Dendritic cell treated with granulocyte-macrophage colony-stimulating factor and Interleukin-4, amounts not matched to agents 40 ng/mL and 50 ng/mL, for 4 days (primary cell): ENCODE measurements around the gene IFITM1.
"Not testable (repeated sequence)": the region's sequence is repeated elsewhere in the genome, so short reads cannot be mapped to it uniquely, and the experiment has no call there.

ENCODE experiments used
- H3K27ac Mint-ChIP-seq: one replicate; pipeline ENCODE4 v1.8.0; 2022; ENCODE audit warnings: mild to moderate bottlenecking, mixed read lengths
- H3K27me3 Mint-ChIP-seq: one replicate; pipeline ENCODE4 v1.8.0; 2022; ENCODE audit warnings: mild to moderate bottlenecking, mixed read lengths
- H3K36me3 Mint-ChIP-seq: one replicate; pipeline ENCODE4 v1.8.0; 2022; ENCODE audit warnings: low read depth, mixed read lengths
- H3K4me1 Mint-ChIP-seq: one replicate; pipeline ENCODE4 v1.8.0; 2022; ENCODE audit warnings: low read depth, mixed read lengths
- H3K4me3 Mint-ChIP-seq: one replicate; pipeline ENCODE4 v1.8.0; 2022; ENCODE audit warnings: mild to moderate bottlenecking, moderate library complexity, mixed read lengths
- H3K9me3 Mint-ChIP-seq: one replicate; pipeline ENCODE4 v1.8.0; 2022; ENCODE audit warnings: mixed read lengths
- intact Hi-C: fragments of 100-400 bp; cut with micrococcal nuclease; formaldehyde crosslinking; loops from one replicate; pipeline ENCODE4 v1.15.0; 2022

The IFITM1 gene

GRCh38 chr11:305844-306211 lies 8.0 kb upstream of the IFITM1 start:
- Mint-ChIP-seq H3K4me3 (no peak overlapping the region), H3K36me3 (peaks cover 9% of the 10 kb centered on the region), H3K4me1 (peaks cover 35% of the 10 kb centered on the region), H3K27ac (no peak overlapping the region), H3K27me3 (peaks cover 36% of the 10 kb centered on the region), H3K9me3 (no peaks in the 10 kb centered on the region)
- intact Hi-C loops: loop anchor here (5.0 to 10.0 kb wide), 2 partner anchors 34 to 51 kb away; no protein-coding TSS in a partner anchor

- Mint-ChIP-seq H3K27me3 (peaks cover 33% of the 10 kb centered on the region), H3K4me1 (peaks cover 38% of the 10 kb centered on the region), H3K9me3 (no peaks in the 10 kb centered on the region), H3K4me3 (no peak overlapping the region), H3K36me3 (peaks cover 9% of the 10 kb centered on the region), H3K27ac (no peak overlapping the region)
- intact Hi-C loops: loop anchor here (5.0 to 10.0 kb wide), 2 partner anchors 35 to 52 kb away; no protein-coding TSS in a partner anchor
These were observed 7.0 kb upstream of the IFITM1 start for GRCh38 chr11:306645-307371.

- not testable (repeated sequence) for H3K36me3 Mint-ChIP-seq, H3K9me3 Mint-ChIP-seq
- intact Hi-C loops: loop anchor here (5.0 to 10.0 kb wide), 2 partner anchors 36 to 53 kb away; no protein-coding TSS in a partner anchor
- Mint-ChIP-seq H3K27ac (peak within 1 kb of the TSS; percentile 84), H3K27me3 (peaks cover 34% of the 10 kb centered on the region), H3K4me1 (peaks cover 41% of the 10 kb centered on the region), H3K4me3 (peak within 1 kb of the TSS; percentile 88)
These were observed 5.8 kb upstream of the IFITM1 start, which contains the start of gene IFITM2 for GRCh38 chr11:307766-308708. Gene IFITM2, plus strand, starts transcription at chr11:307816. Its CDS starts 377 bp downstream, at chr11:308193.

GRCh38 chr11:308740-309665 lies 4.8 kb upstream of the IFITM1 start:
- not testable (repeated sequence) for H3K9me3 Mint-ChIP-seq, H3K36me3 Mint-ChIP-seq
- Mint-ChIP-seq H3K4me1 (peaks cover 41% of the 10 kb centered on the region), H3K27ac (peak overlapping the region; percentile 84), H3K4me3 (peak overlapping the region; percentile 88), H3K27me3 (peaks cover 31% of the 10 kb centered on the region)
- intact Hi-C loops: loop anchor here (5.0 to 10.0 kb wide), 2 partner anchors 37 to 54 kb away; no protein-coding TSS in a partner anchor

- not testable (repeated sequence) for H3K9me3 Mint-ChIP-seq, H3K27ac Mint-ChIP-seq, H3K36me3 Mint-ChIP-seq, H3K4me3 Mint-ChIP-seq
- Mint-ChIP-seq H3K27me3 (peaks cover 38% of the 10 kb centered on the region), H3K4me1 (peaks cover 47% of the 10 kb centered on the region)
- intact Hi-C loops: loop anchor here (5.0 to 10.0 kb wide), 3 partner anchors 38 to 55 kb away; no protein-coding TSS in a partner anchor
These were observed 3.8 kb upstream of the IFITM1 start for GRCh38 chr11:309979-310572.

GRCh38 chr11:311013-311748 lies 2.7 kb upstream of the IFITM1 start:
- not testable (repeated sequence) for H3K36me3 Mint-ChIP-seq, H3K27ac Mint-ChIP-seq, H3K4me3 Mint-ChIP-seq, H3K9me3 Mint-ChIP-seq
- Mint-ChIP-seq H3K4me1 (peaks cover 47% of the 10 kb centered on the region), H3K27me3 (peaks cover 45% of the 10 kb centered on the region)
- intact Hi-C loops: loop anchor here (5.0 kb wide), 1 partner anchor 41 kb away; no protein-coding TSS in a partner anchor

GRCh38 chr11:312092-312816 lies 1.6 kb upstream of the IFITM1 start:
- intact Hi-C loops: loop anchor here (5.0 kb wide), 1 partner anchor 40 kb away; no protein-coding TSS in a partner anchor
- H3K36me3 Mint-ChIP-seq: peaks cover 9% of the 10 kb centered on the region
- H3K9me3 Mint-ChIP-seq: no peaks in the 10 kb centered on the region
- H3K4me1 Mint-ChIP-seq: peaks cover 47% of the 10 kb centered on the region
- peak overlapping the region; percentile 35 for H3K4me3 Mint-ChIP-seq
- H3K27ac Mint-ChIP-seq: no peak overlapping the region
- peaks cover 56% of the 10 kb centered on the region for H3K27me3 Mint-ChIP-seq

- intact Hi-C loops: loop anchor here (5.0 kb wide), 1 partner anchor 39 kb away; no protein-coding TSS in a partner anchor
- Mint-ChIP-seq H3K4me3 (no peak overlapping the region), H3K36me3 (peaks cover 3% of the 10 kb centered on the region), H3K27me3 (peaks cover 61% of the 10 kb centered on the region), H3K9me3 (no peaks in the 10 kb centered on the region), H3K27ac (no peak overlapping the region), H3K4me1 (peaks cover 42% of the 10 kb centered on the region)
These were observed 495 bp upstream of the IFITM1 start for GRCh38 chr11:313304-313786.

- not testable (repeated sequence) for H3K36me3 Mint-ChIP-seq
These were observed 675 bp downstream of the IFITM1 start for GRCh38 chr11:314554-314875.

GRCh38 chr11:315051-315481 lies 1.2 kb downstream of the IFITM1 start:
- intact Hi-C loops: no loop called here
- Mint-ChIP-seq H3K4me3 (no peak overlapping the region), H3K36me3 (peaks cover 1% of the 10 kb centered on the region), H3K4me1 (peaks cover 34% of the 10 kb centered on the region), H3K27ac (no peak overlapping the region), H3K27me3 (peaks cover 62% of the 10 kb centered on the region), H3K9me3 (no peaks in the 10 kb centered on the region)

More at GRCh38 chr11:314554-314875, 675 bp downstream of the IFITM1 start:
- not testable (repeated sequence) for H3K9me3 Mint-ChIP-seq, H3K27ac Mint-ChIP-seq, H3K4me3 Mint-ChIP-seq
- H3K4me1 Mint-ChIP-seq: peaks cover 32% of the 10 kb centered on the region
- peaks cover 57% of the 10 kb centered on the region for H3K27me3 Mint-ChIP-seq
- intact Hi-C loops: loop anchor here (5.0 kb wide), 1 partner anchor 38 kb away; no protein-coding TSS in a partner anchor

GRCh38 chr11:315516-315994 lies 1.7 kb downstream of the IFITM1 start:
- no peak overlapping the region for H3K4me3 Mint-ChIP-seq
- H3K27ac Mint-ChIP-seq: no peak overlapping the region
- intact Hi-C loops: no loop called here
- peaks cover 38% of the 10 kb centered on the region for H3K4me1 Mint-ChIP-seq
- H3K27me3 Mint-ChIP-seq: peaks cover 67% of the 10 kb centered on the region
- no peaks in the 10 kb centered on the region for H3K9me3 Mint-ChIP-seq
- H3K36me3 Mint-ChIP-seq: peaks cover 6% of the 10 kb centered on the region
